Neutrophil (primary cell): Measurements from ENCODE around the gene UBE2L3.
A peak's percentile ranks its signal among the peaks of the same experiment; 100 is the strongest.
"Not testable (repeated sequence)": the region's sequence is repeated elsewhere in the genome, so short reads cannot be mapped to it uniquely, and the experiment has no call there.

Experiments used
- H3K27ac ChIP-seq: fragments of 200-600 bp; sonication (generic); 2 replicates; pipeline ENCODE4 v1.5.1; 2016; ENCODE audit warnings: mild to moderate bottlenecking, moderate library complexity
- H3K27me3 ChIP-seq: fragments of 200-600 bp; sonication (generic); 2 replicates; pipeline ENCODE4 v1.6.0; 2016; ENCODE audit warnings: mild to moderate bottlenecking
- H3K36me3 ChIP-seq: fragments of 200-600 bp; sonication (generic); 2 replicates; pipeline ENCODE4 v1.5.1; 2017
- H3K4me1 ChIP-seq, 2 experiments: fragments of 200-600 bp in 1 of 2; sonication (generic) in 1 of 2; 1 replicate in 1 of 2; 2 replicates in 1 of 2; pipeline versions ENCODE4 v1.5.1 to v1.6.1; 2013 to 2016; ENCODE audit warnings: low read depth in 1 of 2, low read length in 1 of 2, mild to moderate bottlenecking in 1 of 2, moderate library complexity in 1 of 2; ENCODE audit not compliant: control insufficient read depth in 1 of 2, insufficient read depth in 1 of 2
- H3K4me3 ChIP-seq, 2 experiments: fragments of 200-600 bp in 1 of 2; sonication (generic) in 1 of 2; 1 replicate in 1 of 2; 2 replicates in 1 of 2; pipeline ENCODE4 v1.5.1; 2013 to 2016; ENCODE audit warnings: low read depth in 1 of 2, low read length in 1 of 2, mild to moderate bottlenecking in 1 of 2, moderate library complexity in 1 of 2
- H3K9me3 ChIP-seq: fragments of 200-600 bp; sonication (generic); 2 replicates; pipeline ENCODE4 v1.5.1; 2016
- CTCF ChIP-seq: fragments of 200-600 bp; sonication (generic); IDR thresholded peaks from 2 replicates; pipeline ENCODE4 v1.5.1; 2016; ENCODE audit warnings: antibody characterized with exemption

The UBE2L3 gene

GRCh38 chr22:21559345-21560125, 8.0 kb upstream of the UBE2L3 start:
- not testable (repeated sequence) for H3K9me3 ChIP-seq, H3K36me3 ChIP-seq, H3K27ac ChIP-seq, H3K27me3 ChIP-seq, H3K4me3 ChIP-seq, H3K4me1 ChIP-seq

- not testable (repeated sequence) for H3K4me1 ChIP-seq, H3K27ac ChIP-seq, H3K4me3 ChIP-seq, H3K27me3 ChIP-seq, H3K36me3 ChIP-seq, H3K9me3 ChIP-seq
These were observed 6.9 kb upstream of the UBE2L3 start for GRCh38 chr22:21560657-21561056.

- Histone ChIP-seq H3K27ac (no peak overlapping the region), H3K27me3 (no peaks in the 10 kb centered on the region), H3K4me3 (no peak overlapping the region), H3K9me3 (no peaks in the 10 kb centered on the region), H3K36me3 (no peaks in the 10 kb centered on the region), H3K4me1 (peaks cover 9 to 15% of the 10 kb centered on the region in 2 experiments)
- TF ChIP-seq CTCF, result no peak
These were observed 3.6 kb upstream of the UBE2L3 start for GRCh38 chr22:21563912-21564311.

GRCh38 chr22:21564411-21564810, 3.1 kb upstream of the UBE2L3 start:
- no peak for TF ChIP-seq CTCF
- Histone ChIP-seq H3K9me3 (no peaks in the 10 kb centered on the region), H3K27me3 (no peaks in the 10 kb centered on the region), H3K27ac (no peak overlapping the region), H3K36me3 (no peaks in the 10 kb centered on the region), H3K4me1 (peaks cover 14 to 20% of the 10 kb centered on the region in 2 experiments), H3K4me3 (no peak overlapping the region)

- Histone ChIP-seq H3K4me3 (peak overlapping the region; percentile 86 to 88), H3K27me3 (no peaks in the 10 kb centered on the region), H3K9me3 (no peaks in the 10 kb centered on the region), H3K4me1 (peaks cover 55 to 58% of the 10 kb centered on the region in 2 experiments), H3K27ac (peak overlapping the region; percentile 91), H3K36me3 (no peaks in the 10 kb centered on the region)
- TF ChIP-seq CTCF, result no peak
These were observed 997 bp downstream of the UBE2L3 start for GRCh38 chr22:21568347-21569075.

- Histone ChIP-seq H3K4me1 (peaks cover 60 to 64% of the 10 kb centered on the region in 2 experiments), H3K27ac (peak overlapping the region; percentile 91), H3K4me3 (peak overlapping the region; percentile 86 to 88)
- not testable (repeated sequence) for H3K36me3 ChIP-seq, H3K9me3 ChIP-seq, H3K27me3 ChIP-seq
These were observed 1.5 kb downstream of the UBE2L3 start for GRCh38 chr22:21569076-21569427.
